ENCODE results near the gene MAP3K13.

Gene MAP3K13

GRCh38 chr3:185498503-185499396 lies 135.8 kb downstream of the MAP3K13 start, which contains the start of gene TMEM41A:
TMEM41A (minus strand) TSS chr3:185499035; CDS start chr3:185498961, 74 bp downstream.
- TF ChIP-seq CTCF (IDR thresholded peaks at IDR 0.05; ENCODE audit: low read length) (no peak), EZH2 (IDR thresholded peaks at IDR 0.05; ENCODE audit: borderline replicate concordance, low read length) (no peak)
- H3K36me3 ChIP-seq (ENCODE audit: insufficient read depth, low read length): peaks cover 29% of the 10 kb centered on the region
- peaks cover 12% of the 10 kb centered on the region for H3K4me1 ChIP-seq (ENCODE audit: insufficient read depth, low read length, severe bottlenecking)
- peak within 1 kb of the TSS; percentile 76 for H3K9ac ChIP-seq (ENCODE audit: low read length)
- no peaks in the 10 kb centered on the region for H3K9me2 ChIP-seq (ENCODE audit: low read depth, low read length)
- no peaks in the 10 kb centered on the region for H3K27me3 ChIP-seq (ENCODE audit: insufficient read depth, low read length)
- H3K79me2 ChIP-seq (ENCODE audit: insufficient read depth, low read length): 0 out of 2 replicates have a peak, but pooled peaks cover 6% of the 10 kb centered on the region
- peak within 1 kb of the TSS; percentile 61 for H3K4me2 ChIP-seq (ENCODE audit: low read length)
- peak within 1 kb of the TSS; percentile 77 for H2AFZ ChIP-seq (ENCODE audit: low read length)
- H3K9me3 ChIP-seq (ENCODE audit: low read length): no peaks in the 10 kb centered on the region
- no peaks in the 10 kb centered on the region for H3F3A ChIP-seq (ENCODE audit: insufficient read depth, low read length)
- peak within 1 kb of the TSS; percentile 37 for H3K27ac ChIP-seq (ENCODE audit: low read depth, low read length, poor library complexity, severe bottlenecking)
- peak within 1 kb of the TSS; percentile 71 for H3K4me3 ChIP-seq (ENCODE audit: low read depth, low read length, poor library complexity, severe bottlenecking)
- no peaks in the 10 kb centered on the region for H4K20me1 ChIP-seq (ENCODE audit: insufficient read depth, low read length)

- Histone ChIP-seq H3K4me3 (ENCODE audit: low read depth, low read length, poor library complexity, severe bottlenecking) (no peak overlapping the region), H3K4me2 (ENCODE audit: low read length) (no peak overlapping the region), H3K27me3 (ENCODE audit: insufficient read depth, low read length) (no peaks in the 10 kb centered on the region), H2AFZ (ENCODE audit: low read length) (no peak overlapping the region), H3K9me3 (ENCODE audit: low read length) (no peaks in the 10 kb centered on the region), H3K36me3 (ENCODE audit: insufficient read depth, low read length) (no peaks in the 10 kb centered on the region), H3K27ac (ENCODE audit: low read depth, low read length, poor library complexity, severe bottlenecking) (no peak overlapping the region), H3K9me2 (ENCODE audit: low read depth, low read length) (no peaks in the 10 kb centered on the region), H4K20me1 (ENCODE audit: insufficient read depth, low read length) (no peaks in the 10 kb centered on the region), H3F3A (ENCODE audit: insufficient read depth, low read length) (no peaks in the 10 kb centered on the region), H3K79me2 (ENCODE audit: insufficient read depth, low read length) (0 out of 2 replicates have a peak, but pooled peaks cover 1% of the 10 kb centered on the region), H3K9ac (ENCODE audit: low read length) (no peak overlapping the region), H3K4me1 (ENCODE audit: insufficient read depth, low read length, severe bottlenecking) (peaks cover 2% of the 10 kb centered on the region)
- TF ChIP-seq EZH2 (IDR thresholded peaks at IDR 0.05; ENCODE audit: borderline replicate concordance, low read length) (no peak), CTCF (IDR thresholded peaks at IDR 0.05; ENCODE audit: low read length) (no peak)
Measured at GRCh38 chr3:185502987-185503386, 140.1 kb downstream of the MAP3K13 start.

GRCh38 chr3:185503521-185503920 lies 140.6 kb downstream of the MAP3K13 start:
- H3K36me3 ChIP-seq (ENCODE audit: insufficient read depth, low read length): no peaks in the 10 kb centered on the region
- TF ChIP-seq EZH2 (IDR thresholded peaks at IDR 0.05; ENCODE audit: borderline replicate concordance, low read length): no peak
- no peak for TF ChIP-seq CTCF (IDR thresholded peaks at IDR 0.05; ENCODE audit: low read length)
- no peak overlapping the region for H3K27ac ChIP-seq (ENCODE audit: low read depth, low read length, poor library complexity, severe bottlenecking)
- H4K20me1 ChIP-seq (ENCODE audit: insufficient read depth, low read length): no peaks in the 10 kb centered on the region
- no peak overlapping the region for H3K9ac ChIP-seq (ENCODE audit: low read length)
- H3K9me2 ChIP-seq (ENCODE audit: low read depth, low read length): no peaks in the 10 kb centered on the region
- H3K9me3 ChIP-seq (ENCODE audit: low read length): no peaks in the 10 kb centered on the region
- H2AFZ ChIP-seq (ENCODE audit: low read length): no peak overlapping the region
- no peak overlapping the region for H3K4me3 ChIP-seq (ENCODE audit: low read depth, low read length, poor library complexity, severe bottlenecking)
- no peak overlapping the region for H3K4me2 ChIP-seq (ENCODE audit: low read length)
- no peaks in the 10 kb centered on the region for H3F3A ChIP-seq (ENCODE audit: insufficient read depth, low read length)
- no peaks in the 10 kb centered on the region for H3K79me2 ChIP-seq (ENCODE audit: insufficient read depth, low read length)
- no peaks in the 10 kb centered on the region for H3K27me3 ChIP-seq (ENCODE audit: insufficient read depth, low read length)
- no peaks in the 10 kb centered on the region for H3K4me1 ChIP-seq (ENCODE audit: insufficient read depth, low read length, severe bottlenecking)
